CD4-positive, alpha-beta T cell treated with Interleukin-6 for 4 hours (primary cell): ENCODE data around the gene GRHPR.

Experiments
- DNase-seq: peaks from one replicate; pipeline ENCODE4 v3.0.0-alpha.2; 2020; ENCODE audit warnings: mixed read lengths

The GRHPR gene

GRCh38 chr9:37399336-37399735, 23.2 kb upstream of the GRHPR start:
- DNase-seq: no peak

GRCh38 chr9:37404590-37404989, 17.9 kb upstream of the GRHPR start:
- DNase-seq: no peak

GRCh38 chr9:37405350-37405749, 17.1 kb upstream of the GRHPR start:
- DNase-seq: no peak

- DNase-seq: no peak
Observed at GRCh38 chr9:37405764-37406380, 16.6 kb upstream of the GRHPR start.

- DNase-seq: no peak
Observed at GRCh38 chr9:37406603-37407401, 15.7 kb upstream of the GRHPR start.

- no peak for DNase-seq
Observed at GRCh38 chr9:37407468-37407867, 15.0 kb upstream of the GRHPR start.

GRCh38 chr9:37408933-37409710, 13.4 kb upstream of the GRHPR start:
- peak; percentile 65 for DNase-seq

- no peak for DNase-seq
Observed at GRCh38 chr9:37410354-37410861, 12.1 kb upstream of the GRHPR start.

- no peak for DNase-seq
Observed at GRCh38 chr9:37410969-37411785, 11.3 kb upstream of the GRHPR start.

- no peak for DNase-seq
Observed at GRCh38 chr9:37412431-37413151, 9.9 kb upstream of the GRHPR start.

GRCh38 chr9:37413311-37413710, 9.2 kb upstream of the GRHPR start:
- DNase-seq: no peak

- no peak for DNase-seq
Observed at GRCh38 chr9:37414503-37414943, 8.0 kb upstream of the GRHPR start.

GRCh38 chr9:37415011-37415719, 7.3 kb upstream of the GRHPR start:
- peak; percentile 78 for DNase-seq

- no peak for DNase-seq
Observed at GRCh38 chr9:37417252-37417803, 5.2 kb upstream of the GRHPR start.

GRCh38 chr9:37417857-37418618, 4.5 kb upstream of the GRHPR start:
- DNase-seq: no peak

- no peak for DNase-seq
Observed at GRCh38 chr9:37419204-37419603, 3.3 kb upstream of the GRHPR start.

- DNase-seq: no peak
Observed at GRCh38 chr9:37420271-37421215, 2.0 kb upstream of the GRHPR start.

GRCh38 chr9:37421914-37422288, 595 bp upstream of the GRHPR start:
- DNase-seq: peak; percentile 10

- no peak for DNase-seq
Observed at GRCh38 chr9:37423508-37423907, 1.0 kb downstream of the GRHPR start.
